Mesenchymal stem cell (in vitro differentiated cells and primary cell): Measurements from ENCODE around the gene SIRPB2. TPM values are rescaled to one million over a fixed set of nuclear protein-coding genes. Genes with fewer than 3 reads are reported as not detected.

Experiments
- DNase-seq: peaks from one replicate; pipeline ENCODE4 v3.0.0-alpha.2; 2013
- H2AFZ ChIP-seq: one replicate; pipeline ENCODE4 v1.6.1; 2013; ENCODE audit warnings: low read depth, mild to moderate bottlenecking, control low read depth, inconsistent platforms, low read length, moderate library complexity
- H2AK5ac ChIP-seq: 2 replicates; pipeline ENCODE4 v1.6.1; 2013; ENCODE audit warnings: low read length, moderate library complexity, mild to moderate bottlenecking, inconsistent platforms; ENCODE audit not compliant: severe bottlenecking
- H2BK120ac ChIP-seq: one replicate; pipeline ENCODE4 v1.6.1; 2013; ENCODE audit warnings: low read depth, mild to moderate bottlenecking, inconsistent platforms, low read length, moderate library complexity
- H2BK12ac ChIP-seq, 2 experiments: one replicate each; pipeline ENCODE4 v1.6.1; 2013; ENCODE audit warnings: inconsistent platforms in 2 of 2, low read length in 2 of 2, mild to moderate bottlenecking in 2 of 2, moderate library complexity in 2 of 2, control low read depth in 1 of 2
- H2BK15ac ChIP-seq: one replicate; pipeline ENCODE4 v1.6.1; 2013; ENCODE audit warnings: mild to moderate bottlenecking, low read depth, inconsistent platforms; ENCODE audit not compliant: poor library complexity, severe bottlenecking
- H2BK5ac ChIP-seq: 2 replicates; pipeline ENCODE4 v1.6.1; 2013; ENCODE audit warnings: low read depth, mild to moderate bottlenecking, low read length, control low read depth, inconsistent platforms; ENCODE audit not compliant: poor library complexity, severe bottlenecking
- H3K14ac ChIP-seq, 2 experiments: one replicate each; pipeline ENCODE4 v1.6.1; 2013; ENCODE audit warnings: inconsistent platforms in 2 of 2, low read length in 2 of 2, control low read depth in 1 of 2, mild to moderate bottlenecking in 1 of 2, moderate library complexity in 1 of 2
- H3K18ac ChIP-seq, 2 experiments: one replicate each; pipeline ENCODE4 v1.6.1; 2013; ENCODE audit warnings: inconsistent platforms in 2 of 2, low read length in 2 of 2, control low read depth in 1 of 2, low read depth in 1 of 2, mild to moderate bottlenecking in 1 of 2
- H3K23ac ChIP-seq, 2 experiments: one replicate each; pipeline ENCODE4 v1.6.1; 2013; ENCODE audit warnings: inconsistent platforms in 2 of 2, low read length in 2 of 2, mild to moderate bottlenecking in 2 of 2, moderate library complexity in 2 of 2, control low read depth in 1 of 2
- H3K27ac ChIP-seq: 2 replicates; pipeline ENCODE4 v1.5.1; 2013; ENCODE audit warnings: mild to moderate bottlenecking, moderate library complexity, low read length, control low read depth, inconsistent platforms; ENCODE audit not compliant: poor library complexity, severe bottlenecking
- H3K27me3 ChIP-seq, 2 experiments: 2 replicates each; pipeline versions ENCODE4 v1.6.1 to v1.7.0; 2013; ENCODE audit warnings: low read length in 2 of 2, mild to moderate bottlenecking in 2 of 2, moderate library complexity in 2 of 2, control low read depth in 1 of 2, inconsistent platforms in 1 of 2; ENCODE audit not compliant: control insufficient read depth in 1 of 2, insufficient read depth in 1 of 2
- H3K36me3 ChIP-seq, 2 experiments: 2 replicates each; pipeline versions ENCODE4 v1.6.1 to v1.7.0; 2013; ENCODE audit warnings: low read length in 2 of 2, control low read depth in 1 of 2, inconsistent platforms in 1 of 2, low read depth in 1 of 2, mild to moderate bottlenecking in 1 of 2; ENCODE audit not compliant: insufficient read depth in 2 of 2, control insufficient read depth in 1 of 2
- H3K4ac ChIP-seq, 2 experiments: one replicate each; pipeline ENCODE4 v1.6.1; 2013; ENCODE audit warnings: inconsistent platforms in 2 of 2, low read length in 2 of 2, mild to moderate bottlenecking in 2 of 2, moderate library complexity in 2 of 2, control low read depth in 1 of 2, low read depth in 1 of 2
- H3K4me1 ChIP-seq: 2 replicates; pipeline ENCODE4 v1.6.1; 2013; ENCODE audit warnings: low read depth, low read length, control low read depth; ENCODE audit not compliant: control insufficient read depth, insufficient read depth
- H3K4me2 ChIP-seq: 2 replicates; pipeline ENCODE4 v1.6.1; 2013; ENCODE audit warnings: low read length, mild to moderate bottlenecking, inconsistent platforms; ENCODE audit not compliant: poor library complexity, severe bottlenecking
- H3K4me3 ChIP-seq, 2 experiments: 2 replicates each; pipeline versions ENCODE4 v1.5.1 to v1.7.0; 2013; ENCODE audit warnings: low read length in 2 of 2, mild to moderate bottlenecking in 2 of 2, control low read depth in 1 of 2, low read depth in 1 of 2; ENCODE audit not compliant: insufficient read depth in 1 of 2
- H3K79me1 ChIP-seq: replicated peaks from 2 replicates; pipeline ENCODE4 v1.6.1; 2013; ENCODE audit warnings: mild to moderate bottlenecking, control low read depth, low read length, inconsistent platforms; ENCODE audit not compliant: poor library complexity, severe bottlenecking
- H3K9ac ChIP-seq: 2 replicates; pipeline ENCODE4 v1.7.0; 2013; ENCODE audit warnings: mild to moderate bottlenecking, low read length, moderate library complexity
- H3K9me3 ChIP-seq: 2 replicates; pipeline ENCODE4 v1.7.0; 2013; ENCODE audit warnings: mild to moderate bottlenecking, low read length; ENCODE audit not compliant: control insufficient read depth
- H4K8ac ChIP-seq: one replicate; pipeline ENCODE4 v1.6.1; 2013; ENCODE audit warnings: inconsistent platforms, mild to moderate bottlenecking, low read length, moderate library complexity
- H4K91ac ChIP-seq: one replicate; pipeline ENCODE4 v1.6.1; 2013; ENCODE audit warnings: mild to moderate bottlenecking, low read length, inconsistent platforms
- WGBS: methylation state at CpG from one replicate; pipeline ENCODE4 v1.1.7; 2013; ENCODE audit warnings: mixed read lengths; 5-methylcytosine and 5-hydroxymethylcytosine counted together
- polyA plus RNA-seq, 2 experiments: library from polyadenylated mRNA; stranded (reverse); fragments of 200-250 nt; gene quantifications; one replicate each; pipeline ENCODE4 v1.2.3, GENCODE V29; 2013

The SIRPB2 gene
- not detected for polyA plus RNA-seq (2013, experiment 1 of 2)
- polyA plus RNA-seq (2013, experiment 2 of 2), result not detected

GRCh38 chr20:1491281-1491840, at the start of gene SIRPB2:
SIRPB2 (minus strand) TSS chr20:1491420; CDS start chr20:1491359, 61 bp downstream.
- Histone ChIP-seq H2BK120ac (no peak within 1 kb of the TSS), H3K14ac (no peak within 1 kb of the TSS), H4K91ac (no peak within 1 kb of the TSS), H3K4ac (no peak within 1 kb of the TSS), H3K36me3 (no peaks in the 10 kb centered on the region), H2AFZ (no peak within 1 kb of the TSS), H2BK5ac (no peak within 1 kb of the TSS), H3K4me1 (no peaks in the 10 kb centered on the region), H3K18ac (no peak within 1 kb of the TSS), H2BK12ac (no peak within 1 kb of the TSS), H3K4me3 (no peak within 1 kb of the TSS), H3K79me1 (no peaks in the 10 kb centered on the region), H2AK5ac (no peak within 1 kb of the TSS), H3K9ac (no peak within 1 kb of the TSS), H3K27me3 (peaks cover 27 to 38% of the 10 kb centered on the region in 2 experiments), H2BK15ac (no peak within 1 kb of the TSS), H4K8ac (no peak within 1 kb of the TSS), H3K9me3 (peaks cover 5% of the 10 kb centered on the region), H3K23ac (no peak within 1 kb of the TSS), H3K27ac (no peak within 1 kb of the TSS), H3K4me2 (no peak within 1 kb of the TSS)
- WGBS, result 92% methylated on average over 9 of the region's 11 CpGs
- no peak for DNase-seq

DNA sequence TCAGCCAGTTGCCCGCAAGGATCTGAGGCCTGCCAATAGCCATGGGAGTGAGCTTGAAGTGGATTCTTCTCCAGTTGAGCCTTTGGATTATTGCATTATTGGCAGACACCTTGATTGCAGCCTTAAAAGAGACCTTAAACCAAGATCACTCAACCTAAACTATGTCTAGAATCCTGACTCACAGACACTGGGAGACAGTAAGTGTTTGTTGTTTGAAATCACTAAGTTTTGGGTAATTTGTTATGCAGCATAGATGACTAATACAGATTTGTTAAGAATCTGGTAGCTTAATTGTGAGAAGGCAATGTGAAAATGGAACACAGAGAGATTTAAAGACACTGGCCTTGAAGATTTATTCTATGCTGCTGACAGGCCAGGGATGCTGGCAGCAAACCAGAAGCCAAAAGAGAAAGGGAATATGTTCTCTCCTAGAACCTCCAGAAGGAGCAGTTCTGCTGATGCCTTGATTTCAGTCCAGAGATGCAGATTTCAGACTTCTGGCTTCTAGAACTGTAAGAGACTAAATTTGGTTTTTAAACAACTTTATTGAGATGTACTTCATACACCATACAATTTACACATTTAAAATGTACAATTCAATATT, 48.7 kb upstream of the SIRPB2 start:
- Histone ChIP-seq H4K8ac (no peak overlapping the region), H3K4me3 (no peak overlapping the region), H3K23ac (no peak overlapping the region), H2BK120ac (no peak overlapping the region), H3K4ac (no peak overlapping the region), H3K79me1 (no peaks in the 10 kb centered on the region), H2BK5ac (no peak overlapping the region), H3K36me3 (no peaks in the 10 kb centered on the region), H3K9me3 (peaks cover 5% of the 10 kb centered on the region), H3K4me2 (no peak overlapping the region), H2AFZ (no peak overlapping the region), H3K9ac (no peak overlapping the region), H4K91ac (no peak overlapping the region), H3K18ac (no peak overlapping the region), H3K27ac (no peak overlapping the region), H2AK5ac (no peak overlapping the region), H3K14ac (no peak overlapping the region), H2BK12ac (no peak overlapping the region), H2BK15ac (no peak overlapping the region), H3K4me1 (no peaks in the 10 kb centered on the region), H3K27me3 (peaks cover 0 to 24% of the 10 kb centered on the region in 2 experiments)
- no peak for DNase-seq
- WGBS, result 90% methylated on average over 1 of the region's 1 CpG

DNA sequence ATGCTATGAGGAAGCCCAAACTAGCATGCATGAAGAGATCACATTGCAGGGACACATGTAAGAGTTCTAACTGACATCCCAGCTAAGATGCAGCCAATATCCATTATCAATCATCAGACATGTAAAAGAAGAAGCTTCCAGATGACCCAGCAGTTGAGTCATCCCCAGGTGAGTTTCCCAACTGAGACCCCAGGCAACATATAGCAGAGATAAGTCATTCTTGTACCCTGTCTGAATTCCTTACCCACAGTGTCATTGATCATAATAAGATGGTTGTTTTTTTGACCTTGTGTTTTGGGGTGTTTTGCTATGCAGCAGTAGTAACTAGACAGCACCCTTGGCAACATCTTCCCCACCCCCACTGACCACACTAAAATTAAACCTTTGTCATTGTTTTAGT, 47.4 kb upstream of the SIRPB2 start:
- no peak for DNase-seq
- peaks cover 5% of the 10 kb centered on the region for H3K9me3 ChIP-seq
- peaks cover 0 to 18% of the 10 kb centered on the region in 2 experiments for H3K27me3 ChIP-seq
- no peak overlapping the region for H2BK5ac ChIP-seq
- no peak overlapping the region for H3K27ac ChIP-seq
- no peak overlapping the region for H4K91ac ChIP-seq
- H3K4ac ChIP-seq, result no peak overlapping the region
- H3K36me3 ChIP-seq, result no peaks in the 10 kb centered on the region
- no peaks in the 10 kb centered on the region for H3K79me1 ChIP-seq
- no peak overlapping the region for H2BK15ac ChIP-seq
- no peak overlapping the region for H2BK120ac ChIP-seq
- H2BK12ac ChIP-seq, result no peak overlapping the region
- H3K23ac ChIP-seq, result no peak overlapping the region
- no peak overlapping the region for H3K4me3 ChIP-seq
- no peak overlapping the region for H3K18ac ChIP-seq
- no peak overlapping the region for H2AK5ac ChIP-seq
- H2AFZ ChIP-seq, result no peak overlapping the region
- no peaks in the 10 kb centered on the region for H3K4me1 ChIP-seq
- H4K8ac ChIP-seq, result no peak overlapping the region
- no peak overlapping the region for H3K4me2 ChIP-seq
- no peak overlapping the region for H3K14ac ChIP-seq
- no peak overlapping the region for H3K9ac ChIP-seq

DNA sequence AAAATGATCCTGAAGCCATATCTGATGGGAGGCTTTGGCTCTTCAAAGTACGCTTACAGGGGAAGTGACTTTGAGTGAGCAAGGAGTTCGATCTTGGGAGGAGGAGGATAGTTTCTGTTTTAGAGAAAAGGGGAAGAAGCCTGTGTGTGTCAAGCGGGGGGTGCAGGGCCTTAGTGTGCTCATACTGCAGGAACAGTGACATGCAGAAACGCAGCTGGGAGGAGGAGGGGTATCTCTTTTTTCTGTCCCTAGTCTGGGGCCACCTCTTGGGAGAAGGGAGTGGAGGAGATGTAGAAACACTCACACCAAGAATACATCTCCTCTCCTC, 46.5 kb upstream of the SIRPB2 start:
- H4K8ac ChIP-seq, result no peak overlapping the region
- H3K4ac ChIP-seq, result no peak overlapping the region
- H3K36me3 ChIP-seq, result no peaks in the 10 kb centered on the region
- H2BK120ac ChIP-seq, result no peak overlapping the region
- no peak overlapping the region for H3K18ac ChIP-seq
- no peak for DNase-seq
- no peak overlapping the region for H3K23ac ChIP-seq
- H3K27me3 ChIP-seq, result peaks cover 0 to 18% of the 10 kb centered on the region in 2 experiments
- no peak overlapping the region for H2BK5ac ChIP-seq
- no peak overlapping the region for H4K91ac ChIP-seq
- H3K27ac ChIP-seq, result no peak overlapping the region
- H2AK5ac ChIP-seq, result no peak overlapping the region
- no peaks in the 10 kb centered on the region for H3K4me1 ChIP-seq
- H3K4me3 ChIP-seq, result no peak overlapping the region
- H2BK15ac ChIP-seq, result no peak overlapping the region
- no peak overlapping the region for H2AFZ ChIP-seq
- no peak overlapping the region for H3K9ac ChIP-seq
- no peaks in the 10 kb centered on the region for H3K79me1 ChIP-seq
- H3K4me2 ChIP-seq, result no peak overlapping the region
- no peak overlapping the region for H2BK12ac ChIP-seq
- no peak overlapping the region for H3K14ac ChIP-seq
- WGBS, result 90% methylated on average over 3 of the region's 4 CpGs
- peaks cover 5% of the 10 kb centered on the region for H3K9me3 ChIP-seq
